ENCODE results near the gene ACSF3.
A peak's percentile ranks its signal among the peaks of the same experiment; 100 is the strongest.

Gene ACSF3

DNA sequence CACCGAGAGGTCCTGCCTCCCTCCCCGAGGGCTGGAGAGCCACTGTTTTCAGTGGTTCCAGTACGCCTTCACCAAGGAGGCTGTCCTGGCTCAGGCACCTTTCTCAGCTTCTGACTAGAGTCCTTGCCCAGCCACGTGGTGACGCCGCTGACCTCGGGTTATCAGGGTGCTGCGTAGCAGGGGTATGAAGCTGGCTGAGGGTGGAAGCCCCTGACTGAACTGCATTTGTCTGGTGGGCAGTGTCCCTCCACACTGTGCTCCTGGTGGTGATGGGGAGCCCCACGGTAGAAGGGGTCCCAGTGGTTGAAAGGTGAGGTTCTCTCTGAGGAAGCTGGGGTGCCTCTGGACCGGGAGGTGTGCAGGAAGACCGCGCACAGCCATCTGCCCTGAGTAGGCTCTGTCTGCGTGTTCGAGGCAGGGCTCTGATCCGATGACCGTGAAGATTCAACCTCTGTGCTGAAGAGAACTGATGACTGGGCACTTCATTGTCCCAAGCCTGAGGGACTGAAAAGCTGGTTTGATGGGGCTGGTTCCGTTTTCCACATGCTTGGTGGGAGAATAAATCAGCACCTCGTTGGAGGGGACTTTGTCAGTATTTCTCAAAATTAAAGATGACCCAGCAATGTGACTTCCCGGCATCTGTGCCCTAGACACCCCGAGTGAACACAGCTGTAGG, 2.5 kb downstream of the ACSF3 start:
- no peak for DNase-seq

DNA sequence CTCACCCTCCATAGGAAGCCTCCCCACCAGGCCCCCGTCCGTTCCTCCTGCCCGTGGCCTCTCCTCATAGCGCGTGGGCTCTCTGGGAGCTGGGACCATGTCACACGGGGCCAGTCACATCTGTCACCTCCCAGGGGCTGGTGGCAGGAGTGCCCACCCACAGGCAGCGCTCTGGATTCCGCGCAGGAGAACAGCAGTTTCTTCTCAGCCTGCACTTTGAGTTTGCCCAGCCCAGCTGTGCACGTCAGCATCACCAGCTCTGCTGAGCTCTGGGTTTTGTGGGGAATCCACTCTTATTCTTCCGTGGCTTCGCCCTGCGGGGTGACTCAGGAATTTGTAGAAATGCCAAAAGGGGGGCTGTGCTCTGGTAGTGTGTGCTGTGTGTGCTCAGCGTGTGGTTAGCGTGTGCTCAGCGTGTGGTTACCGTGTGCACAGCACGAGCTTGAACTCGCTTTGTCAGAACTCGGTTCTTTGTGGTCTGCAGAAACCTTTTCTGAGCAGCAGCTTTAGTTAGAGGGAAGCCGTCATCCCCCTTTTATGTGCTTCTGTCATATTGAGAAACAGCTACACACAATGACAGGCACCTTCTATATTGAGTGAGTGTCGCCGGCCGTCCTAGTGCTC, 3.2 kb downstream of the ACSF3 start:
- peak; percentile 93 for DNase-seq

DNA sequence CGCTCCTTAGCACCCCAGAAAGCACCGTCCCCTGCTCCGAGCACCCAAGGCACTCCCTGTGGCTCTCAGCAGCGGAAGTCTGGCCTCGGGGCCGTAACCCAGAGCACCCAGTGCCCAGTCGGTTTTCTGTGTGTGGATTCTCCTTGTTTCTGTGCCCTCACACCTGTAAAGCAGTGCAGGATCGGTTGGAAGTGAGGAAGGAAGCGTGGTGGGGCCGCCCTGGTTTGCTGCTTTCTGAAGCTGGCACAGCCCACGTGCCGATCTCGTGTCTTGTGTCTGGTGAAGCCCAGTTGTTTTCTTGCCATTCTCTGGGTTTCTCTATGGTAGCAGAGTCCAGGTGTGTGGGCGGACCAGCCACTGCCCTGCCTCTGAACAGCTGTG, 3.7 kb downstream of the ACSF3 start:
- no peak for DNase-seq

DNA sequence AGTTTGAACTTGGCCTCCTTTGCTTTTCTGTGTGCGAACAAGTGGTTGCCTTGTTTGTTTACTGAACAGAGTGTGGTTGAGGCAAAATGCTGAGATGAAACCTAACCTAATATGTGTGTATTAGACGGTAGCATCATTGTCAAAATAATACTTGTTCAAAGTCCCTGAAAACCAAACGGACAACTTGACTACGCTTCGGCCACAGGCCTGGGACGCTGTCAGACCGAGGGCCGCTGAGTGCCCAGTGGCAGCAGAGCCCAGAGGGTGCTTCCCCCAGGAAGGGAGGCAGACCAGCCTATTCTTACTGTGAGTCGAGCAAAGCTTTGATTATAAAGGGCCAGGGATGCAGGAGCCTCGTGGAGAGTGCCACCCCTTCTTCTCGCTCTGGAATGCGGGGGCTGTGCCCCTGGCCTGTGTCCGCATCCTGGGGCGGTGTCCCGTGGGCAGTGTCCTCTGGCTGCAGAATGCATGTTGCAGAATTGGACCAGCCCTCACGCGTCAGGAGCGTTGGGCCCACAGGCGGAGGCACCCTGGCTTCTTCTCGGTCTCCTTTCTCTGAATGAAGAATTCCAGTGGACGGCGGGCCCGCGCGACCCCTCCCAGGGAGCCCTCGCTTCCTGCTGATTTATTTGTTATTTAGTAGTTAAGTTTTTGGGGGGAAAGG, 5.2 kb downstream of the ACSF3 start:
- no peak for DNase-seq

DNA sequence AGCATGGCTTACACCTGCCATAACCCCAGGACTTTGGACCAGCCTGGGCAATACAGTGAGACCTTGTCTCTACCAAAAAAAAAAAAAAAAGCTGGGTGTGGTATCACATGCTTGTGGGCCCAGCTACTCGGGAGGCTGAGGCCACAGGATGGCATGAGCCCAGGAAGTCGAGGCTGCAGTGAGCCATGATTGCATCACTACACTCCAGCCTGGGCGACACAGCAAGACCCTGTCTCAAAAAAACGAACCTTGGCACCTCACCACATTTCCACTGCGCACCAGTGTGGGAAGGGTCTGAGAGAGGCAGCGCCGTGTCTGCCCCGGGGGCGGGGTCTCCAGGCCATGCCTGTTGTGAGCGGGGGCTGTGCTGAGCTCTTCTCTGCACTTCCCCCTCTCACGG, 6.3 kb downstream of the ACSF3 start:
- peak; percentile 67 for DNase-seq

DNA sequence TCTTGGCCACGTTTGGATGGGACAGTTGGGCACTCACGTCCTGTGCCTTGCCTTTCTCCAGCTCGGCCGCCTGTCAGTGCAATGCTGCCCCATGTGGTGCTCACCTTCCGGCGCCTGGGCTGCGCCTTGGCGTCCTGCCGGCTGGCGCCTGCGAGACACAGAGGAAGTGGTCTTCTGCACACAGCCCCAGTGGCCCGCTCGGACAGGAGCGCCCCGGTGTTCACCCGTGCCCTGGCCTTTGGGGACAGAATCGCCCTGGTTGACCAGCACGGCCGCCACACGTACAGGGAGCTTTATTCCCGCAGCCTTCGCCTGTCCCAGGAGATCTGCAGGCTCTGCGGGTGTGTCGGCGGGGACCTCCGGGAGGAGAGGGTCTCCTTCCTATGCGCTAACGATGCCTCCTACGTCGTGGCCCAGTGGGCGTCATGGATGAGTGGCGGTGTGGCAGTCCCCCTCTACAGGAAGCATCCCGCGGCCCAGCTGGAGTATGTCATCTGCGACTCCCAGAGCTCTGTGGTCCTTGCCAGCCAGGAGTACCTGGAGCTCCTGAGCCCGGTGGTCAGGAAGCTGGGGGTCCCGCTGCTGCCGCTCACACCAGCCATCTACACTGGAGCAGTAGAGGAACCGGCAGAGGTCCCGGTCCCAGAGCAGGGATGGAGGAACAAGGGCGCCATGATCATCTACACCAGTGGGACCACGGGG, 7.1 kb downstream of the ACSF3 start:
- DNase-seq: no peak

DNA sequence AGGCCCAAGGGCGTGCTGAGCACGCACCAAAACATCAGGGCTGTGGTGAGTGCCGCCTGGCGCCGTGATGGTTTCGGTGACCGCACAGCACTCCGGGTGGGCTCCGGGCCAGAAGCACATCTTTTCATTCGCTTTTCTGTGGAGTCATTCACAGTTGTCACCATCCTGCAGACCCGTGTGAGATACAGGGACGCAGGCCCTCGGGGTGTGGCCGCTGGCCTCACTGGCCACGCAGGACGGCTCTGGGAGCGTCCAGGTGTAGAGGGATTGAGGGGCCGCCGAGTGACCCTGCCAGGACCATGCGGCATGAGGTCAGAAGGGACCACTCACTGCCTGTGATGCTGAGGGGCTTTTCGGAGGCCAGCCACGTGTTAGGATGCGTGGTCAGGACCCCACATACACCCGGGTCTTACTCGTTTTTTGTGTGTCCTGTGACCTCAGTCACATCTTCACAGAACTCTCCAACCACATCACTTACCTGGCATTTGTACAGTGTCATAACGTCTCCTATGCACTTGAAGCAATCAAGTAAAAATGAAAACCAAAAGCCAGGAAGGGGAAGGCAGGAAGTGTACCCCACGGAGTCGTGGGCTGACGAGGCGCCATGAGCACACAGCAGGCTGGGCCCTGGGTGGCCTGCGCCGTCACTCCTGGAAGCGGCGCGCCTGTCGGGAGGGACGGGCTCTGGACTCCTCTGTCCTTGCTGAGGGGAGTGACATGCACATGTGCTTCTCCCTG, 7.8 kb downstream of the ACSF3 start:
- DNase-seq: peak; percentile 66

DNA sequence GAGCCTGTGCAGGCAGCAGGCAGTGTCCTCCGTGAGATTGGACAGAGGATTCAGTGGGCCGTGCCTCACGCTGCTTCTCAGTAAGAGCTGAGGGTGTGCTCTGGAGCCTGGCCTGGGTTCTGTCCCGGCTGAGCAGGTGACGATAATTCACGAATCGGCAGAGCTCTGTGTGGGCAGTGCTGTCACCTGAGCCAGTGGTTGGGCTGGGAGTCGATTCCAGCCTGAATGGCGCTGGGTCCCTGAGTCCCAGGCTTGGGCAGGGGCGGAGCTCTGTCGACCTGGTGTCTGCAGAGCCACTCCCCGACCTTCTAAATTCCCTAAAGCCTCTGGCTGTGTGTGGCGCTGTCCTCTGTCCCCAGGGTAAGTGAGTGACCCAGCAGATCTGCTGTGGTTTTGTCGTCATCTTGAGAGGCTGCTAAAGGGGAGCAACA, 8.4 kb downstream of the ACSF3 start:
- no peak for DNase-seq

DNA sequence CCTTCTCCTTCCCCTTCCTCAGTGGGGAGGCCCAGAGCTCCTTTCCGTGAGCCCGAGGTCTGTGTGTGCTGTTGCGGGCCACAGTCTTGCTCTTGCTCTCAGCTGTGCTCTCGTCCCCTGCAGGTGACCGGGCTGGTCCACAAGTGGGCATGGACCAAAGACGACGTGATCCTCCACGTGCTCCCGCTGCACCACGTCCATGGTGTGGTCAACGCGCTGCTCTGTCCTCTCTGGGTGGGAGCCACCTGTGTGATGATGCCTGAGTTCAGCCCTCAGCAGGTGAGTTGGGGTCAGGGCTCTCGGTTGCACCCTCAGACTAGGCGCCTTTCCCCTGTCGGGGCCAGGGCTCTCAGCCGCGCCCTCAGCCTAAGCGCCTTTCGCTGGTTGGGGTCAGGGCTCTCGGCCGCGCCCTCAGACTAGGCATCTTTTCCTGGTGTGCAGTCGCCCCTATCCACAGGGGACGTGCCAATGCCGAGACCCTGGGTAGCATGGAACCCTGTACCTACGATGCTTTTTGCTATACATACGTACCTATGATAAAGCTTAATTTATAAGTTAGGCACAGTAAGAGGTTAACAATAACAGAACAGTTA, 8.9 kb downstream of the ACSF3 start:
- no peak for DNase-seq

DNA sequence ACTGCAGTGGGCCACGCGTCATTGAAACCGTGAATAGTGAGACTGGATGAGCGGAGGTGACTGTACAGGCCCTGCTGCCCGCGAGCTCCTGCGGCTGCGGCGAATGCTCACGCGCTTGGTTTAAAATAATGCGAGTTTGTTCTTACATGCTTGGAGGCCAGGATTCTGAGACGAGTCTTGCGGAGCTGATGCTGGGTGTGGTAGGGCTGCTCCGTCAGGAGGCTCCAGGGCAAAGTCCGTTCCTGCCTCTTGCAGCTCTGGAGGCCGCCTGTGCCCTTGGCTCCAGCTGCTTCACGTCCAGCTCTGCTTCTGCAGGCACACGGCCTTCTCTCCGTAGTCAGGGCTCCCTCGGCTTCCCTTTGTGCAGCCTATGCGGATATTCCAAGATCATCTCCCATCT, 9.5 kb downstream of the ACSF3 start:
- DNase-seq: no peak

DNA sequence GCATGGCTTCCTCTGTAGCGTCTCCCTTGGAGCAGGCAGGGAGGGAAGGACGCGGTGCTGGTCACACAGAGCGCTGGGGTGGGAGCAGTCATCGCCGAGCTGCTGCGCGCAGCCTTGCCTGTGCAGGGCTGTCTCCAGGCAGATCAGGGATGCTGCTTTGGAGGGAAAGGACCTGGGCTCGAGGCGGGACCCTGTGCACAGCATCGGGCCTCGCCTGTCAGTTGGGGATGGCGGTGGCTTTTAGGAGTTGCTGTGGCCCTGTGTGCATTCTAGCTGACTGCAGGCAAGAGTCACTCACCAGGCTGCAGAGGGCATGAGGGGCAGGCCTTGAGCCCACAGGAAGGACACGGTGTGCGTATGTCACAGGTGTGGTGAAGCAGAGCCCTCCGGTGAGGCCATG, 10.1 kb downstream of the ACSF3 start:
- DNase-seq: no peak

DNA sequence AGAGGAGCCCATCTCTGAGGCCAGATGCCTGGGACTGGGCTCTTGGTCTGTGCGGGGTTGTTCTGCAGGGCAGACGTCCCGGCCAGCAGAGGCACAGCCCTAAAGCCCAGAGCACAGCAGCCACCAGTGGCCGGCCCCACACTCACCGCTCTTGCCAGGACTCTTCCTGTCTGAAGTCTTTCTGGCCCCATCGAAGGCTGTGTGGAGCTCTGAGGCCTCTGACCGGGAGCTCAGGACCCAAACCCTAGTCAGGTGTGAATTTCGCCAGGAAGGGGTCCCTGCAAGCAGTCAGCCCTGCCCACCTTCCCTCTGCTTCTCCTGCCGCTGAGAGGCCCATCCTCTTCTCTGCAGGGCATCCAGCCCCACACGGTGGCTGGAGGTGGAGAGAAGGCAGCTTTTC, 10.7 kb downstream of the ACSF3 start:
- no peak for DNase-seq

DNA sequence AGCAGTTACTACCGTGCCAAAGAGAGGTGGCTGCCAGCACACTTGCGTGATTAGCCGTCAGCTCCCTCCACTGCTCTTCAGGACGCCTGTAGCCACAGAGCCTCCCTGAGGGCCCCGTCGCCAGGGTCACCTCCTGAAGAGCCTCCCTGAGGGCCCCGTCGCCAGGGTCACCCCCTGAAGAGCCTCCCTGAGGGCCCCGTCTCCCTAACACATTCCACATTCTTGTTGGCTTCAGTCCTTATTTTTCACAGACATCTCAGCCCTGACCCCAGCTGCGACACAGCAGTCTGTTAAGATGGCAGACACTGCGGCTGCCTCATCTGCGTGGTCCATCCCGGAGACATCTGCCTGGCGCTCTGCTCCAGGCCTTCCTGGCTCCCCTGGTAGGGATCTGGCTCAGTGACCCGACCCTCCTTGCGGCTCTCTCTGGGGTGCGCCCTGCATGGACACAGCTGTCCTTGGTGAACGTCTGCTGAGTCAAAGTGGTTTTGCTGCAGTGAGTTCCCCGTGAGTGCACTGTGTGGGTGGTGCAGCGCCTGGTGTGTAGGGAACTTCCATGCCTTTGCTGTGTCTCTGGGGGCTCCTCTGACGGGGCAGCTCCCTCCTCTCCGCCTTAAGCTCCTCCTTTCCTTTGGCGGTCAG, 11.4 kb downstream of the ACSF3 start:
- no peak for DNase-seq

DNA sequence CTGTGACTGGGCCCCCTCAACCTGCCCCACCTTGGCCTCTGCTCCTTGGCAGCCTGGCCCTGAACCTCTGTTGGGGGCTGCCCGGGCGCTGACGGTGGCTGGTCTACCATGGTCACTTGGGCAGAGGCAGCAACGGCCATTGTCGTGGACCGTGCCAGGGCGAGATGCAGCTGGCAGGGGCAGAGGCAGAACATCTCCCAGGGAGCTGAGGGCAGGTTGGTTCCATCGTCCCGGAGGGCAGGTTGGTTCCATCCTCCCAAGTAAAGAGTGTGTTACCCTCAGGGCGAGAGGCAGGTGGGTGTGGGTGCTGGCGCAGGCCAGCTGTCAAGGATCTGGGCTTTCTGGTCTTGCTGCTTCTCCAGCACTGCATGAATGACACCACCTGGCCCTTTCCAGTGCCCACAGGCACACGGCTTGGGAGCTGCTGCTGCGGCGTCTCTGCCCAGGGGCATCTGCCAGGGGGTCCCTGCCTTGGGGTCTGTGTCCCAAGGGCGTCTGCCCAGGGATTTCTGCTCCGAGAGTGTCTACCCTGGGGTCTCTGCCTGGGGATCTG, 12.0 kb downstream of the ACSF3 start:
- DNase-seq: no peak

DNA sequence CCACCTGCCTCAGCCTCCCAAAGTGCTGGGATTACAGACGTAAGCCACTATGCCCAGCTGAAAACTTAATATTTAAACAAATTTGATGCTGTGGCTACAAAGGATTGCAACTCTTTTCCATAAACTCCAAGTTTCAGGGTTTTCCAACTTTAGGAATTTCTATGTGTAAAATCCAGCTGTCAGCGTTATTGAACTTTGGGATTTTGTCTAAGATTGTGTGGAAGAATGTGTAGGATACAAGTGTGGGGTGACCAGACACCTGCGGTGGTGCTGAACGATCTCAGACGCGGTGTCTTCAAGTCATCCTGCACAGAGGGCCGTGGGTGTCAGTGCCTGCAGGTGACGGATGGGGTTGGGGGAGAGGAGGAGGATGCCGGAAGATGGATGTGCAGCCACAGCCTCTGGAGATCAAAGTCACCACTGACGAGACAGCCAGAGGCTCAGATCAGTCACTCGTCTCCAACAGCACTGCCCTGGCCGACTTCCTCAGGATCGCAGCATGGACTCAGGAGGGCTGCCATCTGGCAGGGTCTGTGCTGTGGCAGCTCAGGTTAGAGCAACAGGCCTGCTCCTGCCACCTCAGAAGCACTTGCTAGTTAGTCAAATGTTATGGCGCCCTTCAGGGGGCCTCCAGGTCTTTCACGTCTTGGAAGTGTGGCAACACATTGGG, 13.0 kb downstream of the ACSF3 start:
- DNase-seq: no peak

DNA sequence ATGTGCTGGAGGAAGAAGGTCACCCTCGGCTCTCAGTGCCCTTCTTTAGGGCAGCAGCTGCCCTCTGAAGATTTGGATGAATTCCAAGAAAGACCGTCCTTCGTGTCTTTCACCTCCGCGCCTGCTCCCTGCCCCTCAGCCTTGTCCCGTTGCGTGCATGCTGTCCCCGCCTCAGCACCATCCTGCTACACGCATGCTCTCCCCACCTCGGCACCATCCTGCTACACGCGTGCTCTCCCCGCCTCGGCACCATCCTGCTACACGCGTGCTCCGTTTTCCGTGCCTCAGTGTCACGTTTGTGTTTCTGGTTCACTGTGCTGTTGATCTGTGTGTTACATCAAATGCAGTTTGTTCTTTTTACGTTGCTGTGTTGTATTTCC, 13.5 kb downstream of the ACSF3 start:
- no peak for DNase-seq

DNA sequence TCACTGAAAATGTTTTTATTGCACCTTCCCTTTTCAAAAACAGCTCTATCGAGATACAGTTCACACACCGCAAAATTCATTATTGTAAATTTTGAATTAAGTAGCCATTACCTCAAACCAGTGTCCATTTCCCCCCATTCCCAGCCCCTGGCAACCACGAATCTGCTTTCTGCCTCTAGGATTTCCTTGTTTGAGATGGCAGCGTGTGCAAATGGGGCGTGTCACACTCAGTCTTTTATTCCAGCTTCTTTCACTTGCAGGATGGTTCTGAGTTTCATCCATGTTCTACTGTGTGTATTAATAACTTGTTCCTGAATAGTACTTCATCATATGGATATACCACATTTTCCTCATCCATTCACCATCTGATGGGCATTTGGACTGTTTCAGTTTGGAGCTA, 14.8 kb downstream of the ACSF3 start:
- no peak for DNase-seq

DNA sequence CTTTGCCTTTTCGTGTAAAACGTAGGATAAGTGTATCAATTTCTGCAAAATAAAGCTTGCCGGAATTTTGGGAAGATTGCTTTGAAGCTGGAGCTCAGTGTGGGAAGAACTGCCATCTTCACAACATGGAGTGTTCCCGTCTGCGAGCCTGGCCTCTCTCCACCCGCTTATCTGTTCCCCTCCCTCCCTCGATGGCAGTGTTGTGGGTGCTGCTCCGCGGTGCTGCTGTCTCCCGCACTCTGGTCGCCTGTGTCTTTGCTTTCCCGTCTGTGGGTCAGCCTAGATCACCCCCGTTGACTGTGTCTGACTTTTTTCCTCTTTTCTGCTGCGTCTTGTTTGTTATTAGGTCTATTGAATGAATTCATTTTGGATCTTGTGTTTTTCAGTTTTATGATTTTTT, 17.0 kb downstream of the ACSF3 start:
- no peak for DNase-seq

DNA sequence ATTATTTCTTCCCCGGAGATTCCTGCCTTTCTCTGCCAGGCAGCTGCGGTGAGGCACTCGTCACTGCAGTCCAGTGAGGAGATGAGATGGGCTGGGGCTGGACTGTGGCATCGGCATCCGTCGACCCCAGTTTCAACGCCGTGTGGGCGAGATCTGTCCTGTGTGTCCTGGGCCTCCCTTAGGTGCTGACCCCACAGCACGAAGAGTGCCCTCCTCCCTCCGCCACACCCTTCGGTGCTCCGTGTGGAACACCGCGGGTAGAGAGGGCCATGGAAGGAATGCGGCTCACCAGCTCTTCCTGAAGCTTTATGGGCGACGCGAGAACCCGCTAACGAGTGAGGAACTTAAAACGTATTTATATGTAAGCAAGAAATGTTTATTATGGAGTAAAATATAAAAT, 17.6 kb downstream of the ACSF3 start:
- DNase-seq: no peak

DNA sequence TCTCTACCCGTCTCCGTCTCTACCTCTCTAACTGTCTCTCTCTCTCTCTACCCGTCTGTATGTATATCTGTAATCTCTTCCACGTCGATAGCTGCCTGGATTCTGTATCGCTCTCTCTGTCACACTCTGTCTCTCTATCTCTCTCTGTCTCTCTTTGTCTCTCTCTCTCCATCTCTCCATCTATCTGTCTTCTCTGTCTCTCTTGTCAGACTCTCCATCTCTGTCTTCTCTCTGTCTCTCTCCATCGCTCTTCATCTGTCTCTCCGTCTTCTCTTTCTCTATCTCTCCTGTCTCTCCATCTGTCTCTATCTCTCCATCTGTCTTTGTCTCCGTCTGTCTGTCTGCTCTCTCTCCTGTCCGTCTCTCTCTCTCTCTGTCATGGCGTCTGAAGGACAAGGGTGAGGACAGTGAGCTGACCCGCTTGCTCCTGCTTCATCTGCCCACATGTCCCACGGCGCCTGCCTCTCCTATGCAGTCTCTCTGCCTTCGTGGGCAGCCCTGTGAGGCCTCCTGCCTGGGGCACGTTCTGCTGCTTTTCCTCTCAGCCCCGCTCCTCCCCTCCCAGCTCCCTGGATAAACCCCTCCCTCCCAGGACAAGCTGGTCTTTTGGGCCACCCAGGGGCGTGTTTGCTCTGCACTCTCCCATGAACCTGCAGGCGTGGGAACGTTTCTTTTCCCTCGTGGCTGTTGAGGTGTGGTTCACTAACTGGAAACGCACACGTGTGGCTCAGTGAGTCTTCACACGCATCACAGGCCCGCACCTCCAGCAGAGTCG, 18.9 kb downstream of the ACSF3 start:
- no peak for DNase-seq

DNA sequence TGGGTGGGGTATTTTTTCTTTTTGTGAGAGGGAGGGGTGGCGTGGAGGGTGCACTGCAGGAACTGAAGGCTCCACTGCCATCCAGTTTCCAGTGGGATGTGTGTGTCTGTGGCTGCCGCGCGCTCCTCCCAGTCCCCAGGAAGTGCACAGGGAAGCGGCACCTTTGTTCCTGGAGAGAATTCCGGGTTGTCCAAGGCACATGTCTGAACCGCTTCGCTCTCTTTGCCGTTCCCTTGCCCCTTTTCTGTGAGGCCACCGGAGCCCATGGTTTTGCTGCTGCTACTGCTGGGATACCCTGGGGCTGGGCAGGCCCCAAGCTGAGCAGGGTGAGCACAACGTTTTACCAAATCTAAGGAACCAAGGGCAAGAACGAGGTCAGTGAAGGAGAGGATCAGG, 19.5 kb downstream of the ACSF3 start:
- no peak for DNase-seq
